Liver (tissue), 9 donors: ENCODE results near the gene ACSL4. TPM values are rescaled to one million over a fixed set of nuclear protein-coding genes. Genes with fewer than 3 reads are reported as not detected.

Experiments
- DNase-seq: peaks from one replicate; pipeline ENCODE4 v3.0.0-alpha.2; 2017; ENCODE audit warnings: low spot score
- H3K27ac ChIP-seq, 2 donors: one replicate each; pipeline ENCODE4 v1.7.0; 2013; ENCODE audit warnings: inconsistent platforms in 2 of 2, low read length in 2 of 2, control low read depth in 1 of 2, low read depth in 1 of 2, mild to moderate bottlenecking in 1 of 2
- H3K27me3 ChIP-seq, 4 donors: one replicate each; pipeline versions ENCODE4 v1.6.1 to v1.7.0; 2013; ENCODE audit warnings: low read length in 3 of 4, inconsistent platforms in 1 of 4, mild to moderate bottlenecking in 1 of 4, moderate library complexity in 1 of 4; ENCODE audit not compliant: control insufficient read depth in 4 of 4, insufficient read depth in 4 of 4
- H3K36me3 ChIP-seq, 4 donors: one replicate each; pipeline versions ENCODE4 v1.6.1 to v1.7.0; 2013; ENCODE audit warnings: low read length in 3 of 4, mild to moderate bottlenecking in 3 of 4, low read depth in 1 of 4, moderate library complexity in 1 of 4; ENCODE audit not compliant: control insufficient read depth in 4 of 4, insufficient read depth in 3 of 4
- H3K4me1 ChIP-seq, 4 donors: one replicate each; pipeline versions ENCODE4 v1.6.1 to v1.7.0; 2013; ENCODE audit warnings: low read length in 3 of 4, mild to moderate bottlenecking in 3 of 4, moderate library complexity in 1 of 4; ENCODE audit not compliant: control insufficient read depth in 4 of 4, insufficient read depth in 4 of 4
- H3K4me3 ChIP-seq, 3 donors: one replicate each; pipeline versions ENCODE4 v1.6.1 to v1.7.0; 2013; ENCODE audit warnings: low read length in 3 of 3, control low read depth in 1 of 3, low read depth in 1 of 3, mild to moderate bottlenecking in 1 of 3
- H3K9ac ChIP-seq, 2 donors: one replicate each; pipeline ENCODE4 v1.7.0; 2013; ENCODE audit warnings: low read length in 2 of 2, mild to moderate bottlenecking in 2 of 2, moderate library complexity in 2 of 2, control low read depth in 1 of 2, low read depth in 1 of 2
- H3K9me3 ChIP-seq, 4 donors: one replicate each; pipeline versions ENCODE4 v1.6.1 to v1.7.0; 2013; ENCODE audit warnings: low read length in 3 of 4; ENCODE audit not compliant: control insufficient read depth in 4 of 4
- ATF3 ChIP-seq: IDR thresholded peaks from 2 replicates; pipeline ENCODE4 v1.6.1; 2016; ENCODE audit warnings: antibody characterized with exemption
- CTCF ChIP-seq: fragments of 150-350 bp; IDR thresholded peaks from 2 replicates; pipeline ENCODE4 v1.5.1; 2017; ENCODE audit warnings: improper control_type of control experiment, low read depth, low read length; ENCODE audit not compliant: missing input control
- EGR1 ChIP-seq, 2 donors: IDR thresholded peaks; 2 replicates each; pipeline ENCODE4 v1.6.1; 2016 to 2018; ENCODE audit warnings: antibody characterized with exemption in 2 of 2, low read depth in 2 of 2
- FOXA1 ChIP-seq: IDR thresholded peaks from 2 replicates; pipeline ENCODE4 v1.6.1; 2016; ENCODE audit warnings: antibody characterized with exemption
- FOXA2 ChIP-seq: IDR thresholded peaks from 2 replicates; pipeline ENCODE4 v1.6.1; 2016; ENCODE audit warnings: antibody characterized with exemption
- GABPA ChIP-seq, 2 donors: IDR thresholded peaks in 1 of 2; conservative IDR thresholded peaks in 1 of 2; 2 replicates each; pipeline ENCODE4 v1.6.1; 2016; ENCODE audit warnings: antibody characterized with exemption in 2 of 2, mild to moderate bottlenecking in 1 of 2, moderate library complexity in 1 of 2
- HNF4A ChIP-seq, 2 donors: conservative IDR thresholded peaks; 2 replicates each; pipeline ENCODE4 v1.6.1; 2016; ENCODE audit warnings: antibody characterized with exemption in 2 of 2, mild to moderate bottlenecking in 2 of 2
- HNF4G ChIP-seq: IDR thresholded peaks from 2 replicates; pipeline ENCODE4 v1.6.1; 2016; ENCODE audit warnings: antibody characterized with exemption
- JUND ChIP-seq, 2 donors: IDR thresholded peaks; 2 replicates each; pipeline ENCODE4 v1.6.1; 2016; ENCODE audit warnings: antibody characterized with exemption in 2 of 2
- MAX ChIP-seq: IDR thresholded peaks from 2 replicates; pipeline ENCODE4 v1.6.1; 2016; ENCODE audit warnings: antibody characterized with exemption
- NR2F2 ChIP-seq: IDR thresholded peaks from 2 replicates; pipeline ENCODE4 v1.6.1; 2016; ENCODE audit warnings: antibody characterized with exemption
- RAD21 ChIP-seq, 2 donors: IDR thresholded peaks; 2 replicates each; pipeline ENCODE4 v1.6.1; 2016; ENCODE audit warnings: antibody characterized with exemption in 2 of 2, mild to moderate bottlenecking in 2 of 2
- REST ChIP-seq: IDR thresholded peaks from 2 replicates; pipeline ENCODE4 v1.6.1; 2016; ENCODE audit warnings: antibody characterized with exemption, mild to moderate bottlenecking
- RXRA ChIP-seq, 2 donors: IDR thresholded peaks; 2 replicates each; pipeline ENCODE4 v1.6.1; 2017 to 2018; ENCODE audit warnings: antibody characterized with exemption in 2 of 2, mild to moderate bottlenecking in 1 of 2
- SP1 ChIP-seq: IDR thresholded peaks from 2 replicates; pipeline ENCODE4 v1.6.1; 2018; ENCODE audit warnings: antibody characterized with exemption, mild to moderate bottlenecking
- TAF1 ChIP-seq: conservative IDR thresholded peaks from 2 replicates; pipeline ENCODE4 v1.6.1; 2016; ENCODE audit warnings: antibody characterized with exemption, mild to moderate bottlenecking
- YY1 ChIP-seq: IDR thresholded peaks from 2 replicates; pipeline ENCODE4 v1.6.1; 2016; ENCODE audit warnings: antibody characterized with exemption, mild to moderate bottlenecking
- ZBTB33 ChIP-seq: IDR thresholded peaks from 2 replicates; pipeline ENCODE4 v1.6.1; 2016; ENCODE audit warnings: antibody characterized with exemption
- WGBS: extraction: QIAGEN DNeasy Blood & Tissue Kit; methylation state at CpG from one replicate; pipeline ENCODE4 v1.1.7; 2013; 5-methylcytosine and 5-hydroxymethylcytosine counted together
- polyA plus RNA-seq, 2 donors: library from polyadenylated mRNA; stranded (reverse) in 1 of 2; unstranded in 1 of 2; fragments of 200-250 nt in 1 of 2; fragments of >200 nt in 1 of 2; fragmentation: Nextera tagmentation in 1 of 2; extraction: Ambion mirVana in 1 of 2; gene quantifications; one replicate each; pipeline versions ENCODE4 v1.2.1 to v1.2.3, GENCODE V29; 2013 to 2015
- total RNA-seq, 2 donors: library from RNA; depleted of rRNA; stranded (reverse); fragments of >200 nt; gene quantifications; one replicate each; pipeline ENCODE4 v1.2.3, GENCODE V29; 2014
- donor health status: healthy.
- donor health status: healthy.
- donor health status: healthy.
- donor health status: healthy.
- donor health status: healthy.

Gene ACSL4
- total and polyA plus RNA-seq, 4 donors: 5.3 to 928 (median 20.0) TPM

- TF ChIP-seq ZBTB33: no peak
- no peak for TF ChIP-seq RXRA (IDR thresholded peaks at IDR 0.05)
- TF ChIP-seq MAX: no peak
- no peak for TF ChIP-seq EGR1 (IDR thresholded peaks at IDR 0.05; ENCODE audit: low read depth in 2 of 2)
- no peak for TF ChIP-seq JUND (IDR thresholded peaks at IDR 0.05)
- TF ChIP-seq GABPA (IDR thresholded peaks at IDR 0.05 in 1 of 2, conservative IDR thresholded peaks at IDR 0.05 in 1 of 2): no peak
- no peak for TF ChIP-seq YY1
- TF ChIP-seq FOXA1: no peak
- TF ChIP-seq CTCF: no peak
- no peak for TF ChIP-seq FOXA2
- no peak for TF ChIP-seq HNF4A (conservative IDR thresholded peaks at IDR 0.05)
- TF ChIP-seq SP1: no peak
- TF ChIP-seq ATF3: no peak
- no peak for TF ChIP-seq REST
- TF ChIP-seq NR2F2: no peak
- TF ChIP-seq RAD21 (IDR thresholded peaks at IDR 0.05): no peak
- no peak for TF ChIP-seq HNF4G
- no peak for TF ChIP-seq TAF1
- H3K4me1 ChIP-seq: no peaks in the 10 kb centered on the region
- no peak overlapping the region for H3K4me3 ChIP-seq
- no peaks in the 10 kb centered on the region for H3K27me3 ChIP-seq
- 86% methylated on average over 2 of the region's 2 CpGs for WGBS
- no peaks in the 10 kb centered on the region for H3K36me3 ChIP-seq
- H3K9me3 ChIP-seq: peaks cover 0 to 8% (median 0%) of the 10 kb centered on the region in 4 donors
- no peak overlapping the region for H3K27ac ChIP-seq
- no peak overlapping the region for H3K9ac ChIP-seq
- no peak for DNase-seq
Measured at GRCh38 chrX:109751698-109752097, 18.6 kb upstream of the ACSL4 start.
